Kidney capillary endothelial cell (primary cell): ENCODE results near the gene LRP1.

ENCODE experiments used
- DNase-seq: peaks from one replicate; pipeline ENCODE4 v3.0.0-alpha.2; 2018; ENCODE audit warnings: low spot score

LRP1 gene

GRCh38 chr12:57135527-57136326 is 7.4 kb downstream of the LRP1 start:
- DNase-seq = no peak

DNA sequence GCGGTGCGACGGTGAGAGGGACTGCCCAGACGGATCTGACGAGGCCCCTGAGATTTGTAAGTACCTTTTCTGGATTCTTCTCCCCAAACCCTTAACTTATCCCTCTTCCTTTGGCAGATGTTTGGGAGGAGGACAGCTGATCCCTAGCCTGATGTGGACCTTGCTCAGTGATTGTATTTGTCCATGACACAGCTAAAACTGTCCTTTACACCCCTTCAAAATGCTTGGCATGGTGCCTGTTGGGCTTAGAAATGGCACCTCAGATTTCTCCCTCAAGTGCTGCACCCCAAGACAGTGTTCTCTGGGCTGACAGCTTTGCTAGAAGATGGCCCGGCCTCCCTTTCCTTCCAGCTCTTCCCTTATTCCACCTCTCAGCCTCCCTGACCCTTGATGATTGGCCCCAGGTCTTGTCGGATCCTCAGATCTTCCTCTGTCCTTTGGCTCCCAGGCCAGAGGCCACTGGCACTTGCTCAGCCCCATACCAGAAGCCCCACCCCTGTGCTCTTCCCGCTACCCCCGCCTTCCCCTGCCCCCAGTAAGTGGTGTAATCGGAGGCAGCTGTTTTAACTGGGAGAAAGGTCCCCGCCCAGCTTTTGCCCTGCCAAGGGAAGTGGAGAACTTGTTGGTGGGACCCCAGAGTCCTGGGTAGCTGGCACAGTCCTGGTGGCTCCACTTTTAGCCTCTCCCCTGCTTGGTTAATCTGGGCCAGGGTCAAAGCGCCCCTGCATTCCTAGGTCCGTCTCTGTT is 10.4 kb downstream of the LRP1 start:
- DNase-seq = no peak

DNA sequence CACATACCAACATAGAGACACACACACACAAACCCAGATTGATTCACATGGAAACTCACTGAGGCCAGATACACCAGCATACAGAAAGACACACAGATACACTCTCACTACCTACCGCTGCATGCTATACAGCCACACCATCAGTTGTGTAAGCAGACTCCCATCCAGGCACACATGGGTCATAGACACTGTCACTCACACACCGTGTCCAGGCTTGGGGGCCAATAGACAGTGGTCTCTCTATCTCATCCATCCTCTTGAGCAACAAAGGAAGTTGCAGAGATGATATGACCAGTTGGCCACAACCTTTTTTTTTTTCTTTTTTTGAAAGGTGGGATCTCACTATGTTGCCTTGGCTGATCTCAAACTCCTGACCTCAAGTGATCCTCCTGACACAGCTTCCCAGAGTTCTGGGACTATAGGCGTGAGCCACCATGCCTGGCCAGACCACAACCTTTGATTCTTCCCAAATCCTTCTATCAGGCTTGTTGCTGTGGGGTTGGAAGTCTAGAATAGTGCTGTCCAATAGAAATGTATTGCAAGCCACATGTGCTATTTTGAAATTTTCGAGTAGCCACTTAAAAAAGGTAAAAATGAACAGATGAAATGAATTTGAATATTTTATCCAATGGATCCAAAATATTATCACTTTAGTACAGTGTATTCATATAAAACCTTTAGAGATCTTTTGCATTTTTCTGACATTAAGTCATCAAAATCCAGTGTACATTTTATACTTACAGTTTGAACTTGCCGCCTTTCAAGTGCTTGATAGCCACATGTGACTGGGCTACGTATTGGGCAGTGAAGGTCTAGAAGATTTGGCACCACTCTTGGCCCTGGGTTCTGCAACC is 11.7 kb downstream of the LRP1 start:
- DNase-seq = no peak

- DNase-seq = no peak
Observed at GRCh38 chr12:57141249-57141648, 13.0 kb downstream of the LRP1 start.

DNA sequence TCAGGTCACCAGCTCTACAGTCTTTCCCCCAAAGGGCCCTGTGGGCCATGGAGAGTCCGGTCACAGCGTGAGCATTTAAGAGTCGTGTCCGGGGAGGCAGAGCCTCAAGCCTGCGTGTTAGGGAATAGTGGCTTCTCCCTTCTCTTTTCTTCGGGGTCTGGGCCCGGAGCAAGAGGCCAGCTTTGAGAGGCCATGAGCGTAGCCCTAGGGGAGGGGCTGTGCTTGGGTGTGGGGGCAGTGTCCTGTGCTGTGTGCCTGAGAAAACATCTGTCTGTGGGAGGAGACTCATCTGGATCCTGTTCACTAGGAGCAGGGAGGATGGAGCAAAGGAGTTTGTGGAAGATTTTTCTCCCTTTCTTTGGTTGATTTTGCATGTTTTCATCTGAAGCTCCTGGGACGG is 13.8 kb downstream of the LRP1 start:
- no peak for DNase-seq

DNA sequence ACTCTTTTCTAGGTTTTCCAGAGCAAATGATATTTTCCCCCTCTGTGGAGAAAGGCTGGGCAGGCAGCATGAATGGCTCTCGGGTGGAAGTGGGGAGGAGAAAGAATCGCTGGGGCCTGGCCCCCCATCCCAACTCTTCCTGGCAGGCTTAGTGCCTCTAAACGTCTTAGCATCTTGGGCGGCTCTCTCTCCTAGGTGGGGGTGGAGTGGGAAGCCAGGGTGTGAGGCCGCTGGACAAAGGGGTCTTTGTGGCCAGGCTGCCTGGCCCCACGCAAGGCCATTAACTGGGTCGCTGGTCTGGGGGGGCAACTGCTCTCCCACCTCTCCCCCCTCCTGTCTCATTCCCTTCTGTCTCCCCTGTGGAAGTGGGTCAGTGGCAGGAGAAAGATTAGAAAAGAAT is 14.4 kb downstream of the LRP1 start:
- DNase-seq = no peak

DNA sequence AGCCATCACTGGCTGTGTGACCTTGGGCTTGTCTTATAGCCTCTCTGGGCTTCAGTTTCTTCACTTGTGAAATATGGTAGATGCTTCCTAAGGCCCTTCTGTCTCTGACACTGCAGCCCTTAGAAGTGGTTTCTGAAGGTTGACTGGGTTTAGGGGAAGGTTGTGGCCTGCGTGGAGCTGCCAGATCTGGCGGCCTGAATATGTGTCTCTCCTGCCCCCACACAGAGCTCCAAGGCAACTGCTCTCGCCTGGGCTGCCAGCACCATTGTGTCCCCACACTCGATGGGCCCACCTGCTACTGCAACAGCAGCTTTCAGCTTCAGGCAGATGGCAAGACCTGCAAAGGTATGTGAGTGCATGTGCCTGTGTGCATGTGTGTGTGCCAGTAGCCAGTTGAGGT is 15.2 kb downstream of the LRP1 start:
- DNase-seq = no peak

GRCh38 chr12:57145460-57146059 is 17.3 kb downstream of the LRP1 start:
- DNase-seq = no peak

DNA sequence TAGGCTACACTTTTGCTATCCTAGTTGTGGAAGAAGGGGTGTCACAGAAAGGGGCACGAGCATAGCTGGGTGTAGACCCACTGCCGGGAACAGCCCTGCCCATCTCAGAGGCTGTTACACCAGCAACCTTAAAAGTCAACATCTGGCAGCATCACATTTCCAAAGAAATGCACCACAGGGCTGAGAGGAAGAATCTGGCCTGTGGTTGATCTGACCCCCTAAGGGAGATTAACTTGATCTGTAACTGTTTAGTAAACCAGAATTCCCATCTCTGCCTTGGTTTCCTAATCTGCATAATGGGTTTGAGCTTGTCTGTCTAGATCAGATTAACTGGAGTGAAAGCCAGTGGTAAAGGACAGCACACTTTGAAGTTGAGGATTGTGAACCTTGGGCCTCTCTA is 17.8 kb downstream of the LRP1 start:
- no peak for DNase-seq

DNA sequence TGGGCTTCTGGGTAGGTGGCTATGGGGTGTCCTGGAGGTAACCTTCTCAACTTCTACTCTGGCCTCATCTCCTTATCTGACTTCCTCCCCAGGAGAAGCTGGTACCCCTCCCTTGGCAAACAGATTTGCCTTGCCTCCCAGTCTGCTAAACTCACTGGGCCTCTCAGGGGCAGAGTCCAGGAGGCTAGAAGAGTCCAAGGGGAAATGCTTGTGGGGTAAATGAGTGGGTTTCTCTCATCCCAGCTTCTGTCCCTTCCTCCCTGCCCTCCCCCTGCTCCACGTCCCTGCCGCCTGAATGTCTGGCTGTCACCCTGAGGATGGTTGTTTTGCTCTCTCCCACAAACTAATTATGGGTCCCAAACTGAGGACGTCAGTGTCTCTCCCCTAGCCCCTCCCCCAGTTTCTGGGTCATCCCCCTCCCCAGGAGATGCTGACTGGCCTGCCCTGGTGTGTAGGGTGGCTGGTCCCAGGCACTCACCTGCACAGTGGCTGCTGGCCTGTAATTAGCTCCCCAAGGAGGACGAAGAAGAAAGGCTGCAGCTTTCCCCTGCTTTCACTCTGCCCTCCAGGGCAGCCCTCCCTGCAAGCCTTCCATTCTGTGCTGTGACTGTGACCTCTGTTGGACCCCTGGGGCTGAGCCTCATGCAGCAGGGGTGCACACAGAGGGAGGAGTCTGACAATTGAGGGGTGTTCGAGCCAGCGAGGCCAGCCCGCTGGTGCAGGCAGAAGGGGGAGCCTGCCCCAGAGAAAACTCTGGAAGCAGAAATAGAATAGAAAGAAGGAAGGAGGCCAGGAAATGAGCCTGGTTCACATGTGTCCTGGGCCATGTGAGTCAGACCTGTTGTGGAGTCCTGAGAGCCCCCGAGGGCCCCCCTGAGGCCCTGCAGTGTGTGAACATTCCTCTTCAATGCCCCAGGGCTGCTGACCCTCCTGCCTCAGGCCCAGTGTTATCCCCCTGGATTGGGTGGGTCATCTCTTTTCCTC is 19.0 kb downstream of the LRP1 start, which contains the start of gene LRP1-AS:
Gene LRP1-AS, minus strand, starts transcription at position 659 of the 984 bp plus-strand sequence.
- no peak for DNase-seq

DNA sequence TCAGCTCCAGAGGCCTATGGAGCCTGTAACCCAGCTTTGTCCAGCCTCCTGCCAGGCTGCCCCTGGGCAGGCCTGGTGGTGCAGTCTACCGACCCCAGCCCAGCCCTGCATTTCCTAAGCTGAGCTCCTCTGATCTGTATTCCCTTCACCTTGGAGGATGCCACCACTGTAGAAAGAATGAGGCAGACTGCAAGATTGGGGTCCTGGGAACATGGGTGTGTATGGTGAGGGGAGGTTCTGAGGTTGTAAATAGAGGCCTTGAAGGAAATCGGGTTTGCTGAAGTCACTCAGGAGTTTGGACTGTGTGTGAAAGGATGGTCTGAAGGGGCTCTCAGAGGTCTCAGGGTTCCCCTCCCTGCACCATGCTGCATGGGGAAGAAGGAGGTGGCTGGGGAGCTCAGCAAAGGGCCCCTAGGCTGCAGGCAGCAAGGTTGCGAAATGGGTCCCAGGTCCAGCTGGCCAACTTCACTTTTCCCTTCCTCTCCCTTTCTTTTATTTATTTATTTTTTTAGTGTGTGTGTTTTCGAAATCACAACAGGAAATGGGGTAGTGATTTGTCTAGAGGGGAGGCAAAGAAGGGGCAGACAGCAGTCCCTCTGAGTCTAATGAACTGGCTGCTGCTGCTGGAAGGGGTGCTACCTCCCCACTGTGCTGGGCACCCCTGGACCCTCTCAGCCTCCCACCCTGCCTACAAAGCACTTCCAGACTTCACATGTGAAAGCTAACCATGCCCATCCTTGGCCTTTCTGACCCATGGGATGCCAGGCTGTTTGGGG is 20.4 kb downstream of the LRP1 start:
- no peak for DNase-seq

GRCh38 chr12:57149245-57149900 is 21.1 kb downstream of the LRP1 start:
- no peak for DNase-seq

DNA sequence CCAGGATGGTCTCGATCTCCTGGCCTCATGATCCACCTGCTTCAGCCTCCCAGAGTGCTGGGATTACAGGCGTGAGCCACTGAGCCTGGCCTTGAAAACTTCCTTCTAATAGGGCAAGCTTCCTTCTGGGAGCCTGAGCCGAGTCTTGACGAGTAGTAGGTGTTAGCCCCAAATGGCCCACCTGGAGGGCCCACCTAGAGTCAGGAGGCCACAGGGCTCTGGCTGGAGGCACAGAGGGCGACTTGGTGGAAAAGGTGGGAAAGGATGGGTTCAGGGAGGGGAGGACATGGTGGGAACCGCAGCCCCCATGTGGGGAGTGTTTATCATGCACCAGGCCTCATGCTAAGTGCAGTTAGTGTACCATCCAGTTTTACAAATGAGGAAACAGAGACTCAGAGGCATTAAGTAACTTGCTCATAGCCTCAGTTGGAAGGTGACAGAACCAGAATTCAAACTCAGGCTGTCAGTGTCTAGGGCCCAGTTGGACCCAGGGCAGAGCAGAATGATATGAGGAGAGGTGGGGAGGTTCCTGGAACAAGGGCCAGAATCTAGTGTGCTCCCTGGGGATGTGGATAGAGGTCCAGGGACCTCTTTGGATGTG is 22.2 kb downstream of the LRP1 start:
- no peak for DNase-seq

DNA sequence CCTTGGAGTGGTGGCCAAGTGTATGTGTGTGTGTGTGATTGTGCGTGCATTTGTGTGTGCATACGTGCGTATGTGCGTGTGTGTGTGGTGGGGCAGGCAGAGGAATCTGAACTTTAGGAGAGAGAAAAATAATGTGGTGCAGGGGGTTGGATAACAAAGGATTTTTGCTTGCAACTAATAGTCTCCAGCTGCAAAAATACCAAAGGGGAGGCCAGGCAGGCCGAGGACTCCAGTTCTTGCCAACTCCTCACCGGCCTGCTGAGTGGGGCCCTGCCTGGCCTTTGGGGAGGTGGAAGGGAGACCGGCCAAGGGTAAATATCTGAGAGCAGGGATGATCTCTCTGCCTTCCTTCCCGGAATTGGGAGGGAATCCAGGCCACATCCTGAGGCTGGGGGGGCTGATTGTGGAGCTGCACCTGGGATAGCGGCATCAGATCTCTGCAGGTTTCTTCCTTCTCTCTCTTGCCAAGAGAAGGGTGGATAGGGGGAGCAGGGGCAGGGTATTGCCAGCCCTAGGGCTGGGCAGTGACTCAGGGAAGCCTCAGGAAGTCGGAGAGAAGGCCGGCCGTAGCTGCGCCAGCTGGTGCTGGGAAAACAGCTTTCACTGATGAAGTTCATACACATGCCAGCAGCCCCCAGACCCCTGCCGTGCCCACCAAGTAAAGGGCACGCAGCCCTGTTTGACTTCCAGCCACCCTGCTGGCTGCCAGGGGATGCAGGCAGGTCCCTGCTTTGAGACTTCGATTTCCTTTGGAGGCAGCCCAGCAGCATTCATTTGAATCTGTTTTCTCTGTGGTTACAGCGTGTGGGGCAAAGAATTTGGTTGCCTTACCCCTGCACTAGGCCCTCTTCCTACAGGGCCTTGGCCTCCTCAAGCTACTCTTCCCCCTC is 23.7 kb downstream of the LRP1 start:
- DNase-seq = peak; percentile 16

DNA sequence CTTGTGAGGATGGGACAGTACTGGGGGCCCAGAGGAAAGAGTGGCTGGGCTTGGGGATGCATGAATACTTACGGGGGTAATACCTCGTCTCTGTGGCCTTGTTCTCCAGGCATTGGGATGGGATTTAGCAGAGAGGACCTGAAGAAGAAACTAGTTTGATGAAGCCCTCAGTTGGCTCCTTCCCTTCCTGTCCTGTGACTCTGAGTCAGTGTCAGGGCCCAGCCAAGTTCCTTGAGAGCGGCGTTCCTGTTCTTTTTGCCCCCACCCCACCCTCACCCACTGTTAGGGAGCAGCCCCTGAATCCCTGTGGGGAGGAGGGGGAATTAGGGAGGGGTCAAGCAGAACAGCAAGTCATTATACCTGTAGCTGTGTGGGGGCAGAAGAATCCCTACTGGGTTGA is 24.4 kb downstream of the LRP1 start:
- DNase-seq = no peak

DNA sequence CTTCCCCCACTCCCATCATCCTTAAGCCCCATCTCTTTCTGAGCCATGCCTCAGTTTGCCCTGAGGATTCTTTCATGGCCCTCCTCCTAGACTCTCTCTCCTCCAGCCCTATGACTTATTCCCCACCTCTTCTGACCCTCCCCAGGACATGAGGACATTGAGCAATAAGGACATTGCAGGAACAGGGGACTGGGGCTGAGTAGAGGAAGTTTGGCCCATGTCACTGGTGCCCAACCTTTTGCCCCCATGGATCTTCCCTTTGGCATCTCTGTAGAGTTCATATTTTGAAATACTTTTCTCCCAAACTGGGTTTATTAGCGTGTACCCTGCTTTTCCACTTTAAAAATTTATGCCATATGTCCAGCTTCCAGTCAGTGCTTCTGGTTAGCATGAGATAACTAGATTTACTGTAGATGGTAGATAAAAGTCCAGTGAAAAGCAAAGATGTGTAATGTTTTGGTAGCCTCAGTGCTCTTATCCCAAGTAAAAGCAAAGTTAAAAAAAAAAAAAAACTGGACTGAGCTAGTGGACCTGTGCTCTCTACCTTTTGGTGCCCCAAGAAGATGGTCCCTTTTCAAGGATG is 25.2 kb downstream of the LRP1 start:
- no peak for DNase-seq

DNA sequence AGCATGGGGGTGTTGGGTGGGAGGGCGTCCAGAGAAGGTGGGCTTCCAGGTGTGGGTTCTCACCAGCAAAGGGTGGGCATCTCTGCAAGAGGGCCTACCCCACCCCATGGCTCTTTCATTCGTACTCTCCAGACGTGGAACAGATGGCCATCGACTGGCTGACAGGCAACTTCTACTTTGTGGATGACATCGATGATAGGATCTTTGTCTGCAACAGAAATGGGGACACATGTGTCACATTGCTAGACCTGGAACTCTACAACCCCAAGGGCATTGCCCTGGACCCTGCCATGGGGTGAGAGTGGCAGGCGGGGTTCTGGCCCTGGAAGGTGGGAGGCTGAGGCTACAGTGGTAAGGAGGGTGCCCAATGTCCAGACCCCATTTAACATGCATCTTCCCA is 25.8 kb downstream of the LRP1 start:
- DNase-seq = no peak
